DMS 273 (cell line): Measurements from ENCODE around the gene KCNN4.
"Not testable (repeated sequence)": the region's sequence is repeated elsewhere in the genome, so short reads cannot be mapped to it uniquely, and the experiment has no call there.

Experiments used
- DNase-seq: peaks from one replicate; lab custom pipeline; 2025; ENCODE audit not compliant: unreplicated experiment; lab: John Stamatoyannopoulos, UW

The KCNN4 gene

GRCh38 chr19:43775299-43775890 lies 5.4 kb downstream of the KCNN4 start:
- no peak for DNase-seq

- not testable (repeated sequence) for DNase-seq
Observed at GRCh38 chr19:43774940-43775258, 5.9 kb downstream of the KCNN4 start.

GRCh38 chr19:43774103-43774939 lies 6.5 kb downstream of the KCNN4 start:
- DNase-seq: no peak

- DNase-seq: peak; percentile 36
Observed at GRCh38 chr19:43773725-43774102, 7.1 kb downstream of the KCNN4 start.

- DNase-seq: no peak
Observed at GRCh38 chr19:43769256-43769655, 11.5 kb downstream of the KCNN4 start.

- no peak for DNase-seq
Observed at GRCh38 chr19:43768273-43769050, 12.3 kb downstream of the KCNN4 start.

GRCh38 chr19:43767818-43768217 lies 13.0 kb downstream of the KCNN4 start:
- no peak for DNase-seq

- no peak for DNase-seq
Observed at GRCh38 chr19:43767316-43767715, 13.5 kb downstream of the KCNN4 start.

GRCh38 chr19:43766755-43767043 lies 14.1 kb downstream of the KCNN4 start:
- DNase-seq: no peak

GRCh38 chr19:43765109-43765876 lies 15.5 kb downstream of the KCNN4 start:
- no peak for DNase-seq

GRCh38 chr19:43764684-43765083 lies 16.1 kb downstream of the KCNN4 start:
- not testable (repeated sequence) for DNase-seq

- no peak for DNase-seq
Observed at GRCh38 chr19:43763473-43763939, 17.3 kb downstream of the KCNN4 start.

GRCh38 chr19:43762814-43763213 lies 18.0 kb downstream of the KCNN4 start:
- no peak for DNase-seq

- DNase-seq: no peak
Observed at GRCh38 chr19:43760941-43761340, 19.8 kb downstream of the KCNN4 start.

- no peak for DNase-seq
Observed at GRCh38 chr19:43759515-43759914, 21.3 kb downstream of the KCNN4 start.

GRCh38 chr19:43755256-43755801 lies 25.4 kb downstream of the KCNN4 start:
- peak; percentile 78 for DNase-seq

GRCh38 chr19:43754503-43755255 lies 26.1 kb downstream of the KCNN4 start, which contains the start of gene SMG9:
TSS of gene SMG9 (minus strand) at chr19:43754962. CDS start at chr19:43750741, 4,221 bp downstream.
- DNase-seq: peak; percentile 99

GRCh38 chr19:43754253-43754502 lies 26.6 kb downstream of the KCNN4 start:
- no peak for DNase-seq

GRCh38 chr19:43752287-43752875 lies 28.4 kb downstream of the KCNN4 start:
- no peak for DNase-seq
